DND-41 (cell line): ENCODE results near the gene IFT80.

Source experiments
- ATAC-seq: fragments of 200-7000 bp; cut with Tn5 transposase; 3 replicates; pipeline ENCODE4 v1.9.1; 2021; ENCODE audit warnings: low read depth; ENCODE audit not compliant: insufficient read depth
- DNase-seq: peaks from one replicate; pipeline ENCODE4 v3.0.0-alpha.2; 2020
- H2AFZ ChIP-seq: 2 replicates; pipeline ENCODE4 v1.6.0; 2012; ENCODE audit warnings: low read depth, low read length
- H3K27ac ChIP-seq: 2 replicates; pipeline ENCODE4 v1.5.1; 2012; ENCODE audit warnings: low read length, inconsistent platforms
- H3K27me3 ChIP-seq: fragments of 200-600 bp; sonication (generic); 2 replicates; pipeline ENCODE4 v1.6.0; 2012; ENCODE audit warnings: low read length, mild to moderate bottlenecking, inconsistent platforms; ENCODE audit not compliant: insufficient read depth, poor library complexity
- H3K36me3 ChIP-seq: 2 replicates; pipeline ENCODE4 v1.5.1; 2012; ENCODE audit warnings: low read length, inconsistent platforms; ENCODE audit not compliant: insufficient read depth
- H3K4me1 ChIP-seq: 2 replicates; pipeline ENCODE4 v1.5.1; 2012; ENCODE audit warnings: mild to moderate bottlenecking, low read length; ENCODE audit not compliant: insufficient read depth
- H3K4me2 ChIP-seq: 2 replicates; pipeline ENCODE4 v1.6.0; 2012; ENCODE audit warnings: mild to moderate bottlenecking, moderate library complexity, low read length, inconsistent platforms; ENCODE audit not compliant: insufficient read depth
- H3K4me3 ChIP-seq, 2 experiments: fragments of 200-600 bp in 1 of 2; shearing (Covaris generic) in 1 of 2; 2 replicates each; pipeline ENCODE4 v1.5.1; 2012 to 2016; ENCODE audit warnings: inconsistent platforms in 2 of 2, low read length in 2 of 2, mild to moderate bottlenecking in 2 of 2, low read depth in 1 of 2, moderate library complexity in 1 of 2
- H3K79me2 ChIP-seq: 2 replicates; pipeline ENCODE4 v1.6.0; 2012; ENCODE audit warnings: low read length, inconsistent platforms; ENCODE audit not compliant: insufficient read depth
- H3K9ac ChIP-seq: 2 replicates; pipeline ENCODE4 v1.6.0; 2012; ENCODE audit warnings: low read depth, mild to moderate bottlenecking, inconsistent platforms, low read length, moderate library complexity
- H3K9me3 ChIP-seq: 2 replicates; pipeline ENCODE4 v1.5.1; 2012; ENCODE audit warnings: low read length, moderate library complexity, mild to moderate bottlenecking, inconsistent platforms; ENCODE audit not compliant: insufficient read depth, severe bottlenecking
- H4K20me1 ChIP-seq: 2 replicates; pipeline ENCODE4 v1.6.0; 2012; ENCODE audit warnings: low read length; ENCODE audit not compliant: insufficient read depth
- CTCF ChIP-seq: IDR thresholded peaks from 2 replicates; pipeline ENCODE4 v1.5.1; 2012; ENCODE audit warnings: borderline replicate concordance, low read length, moderate library complexity, mild to moderate bottlenecking; ENCODE audit not compliant: poor library complexity, severe bottlenecking; ENCODE audit errors: extremely low read depth
- EZH2 ChIP-seq: IDR thresholded peaks from 3 replicates; pipeline ENCODE4 v1.6.1; 2012; ENCODE audit warnings: borderline replicate concordance, low read depth, mild to moderate bottlenecking, moderate library complexity, low read length, inconsistent platforms; ENCODE audit not compliant: severe bottlenecking

Gene IFT80

GRCh38 chr3:160381470-160381869 is 17.6 kb downstream of the IFT80 start:
- H2AFZ ChIP-seq: no peak overlapping the region
- no peak overlapping the region for H3K4me3 ChIP-seq
- no peak overlapping the region for H3K4me2 ChIP-seq
- no peaks in the 10 kb centered on the region for H3K9me3 ChIP-seq
- H3K9ac ChIP-seq: no peak overlapping the region
- DNase-seq (no peak), ATAC-seq (no peak)
- H3K27me3 ChIP-seq: no peaks in the 10 kb centered on the region
- H4K20me1 ChIP-seq: peaks cover 2% of the 10 kb centered on the region
- H3K36me3 ChIP-seq: peaks cover 15% of the 10 kb centered on the region
- H3K27ac ChIP-seq: no peak overlapping the region
- H3K4me1 ChIP-seq: no peaks in the 10 kb centered on the region
- H3K79me2 ChIP-seq: peaks cover 6% of the 10 kb centered on the region; the same call in 1 of the 2 replicates
- TF ChIP-seq EZH2: no peak
- TF ChIP-seq CTCF: no peak

- Histone ChIP-seq H3K9ac (no peak overlapping the region), H3K4me1 (no peaks in the 10 kb centered on the region), H3K79me2 (no peaks in the 10 kb centered on the region; the same call in 1 of the 2 replicates), H3K27ac (no peak overlapping the region), H3K4me2 (no peak overlapping the region), H3K4me3 (no peak overlapping the region), H3K36me3 (peaks cover 28% of the 10 kb centered on the region), H3K27me3 (no peaks in the 10 kb centered on the region), H4K20me1 (no peaks in the 10 kb centered on the region; the same call in none of the 2 replicates), H2AFZ (no peak overlapping the region), H3K9me3 (no peaks in the 10 kb centered on the region)
- no peak for TF ChIP-seq CTCF
- no peak for TF ChIP-seq EZH2
- ATAC-seq (no peak), DNase-seq (no peak)
Measured at GRCh38 chr3:160379628-160380214, 19.3 kb downstream of the IFT80 start.

- H3K9ac ChIP-seq: no peak overlapping the region
- TF ChIP-seq CTCF (no peak), EZH2 (no peak)
- ATAC-seq (no peak), DNase-seq (no peak)
- H3K36me3 ChIP-seq: peaks cover 40% of the 10 kb centered on the region
- no peaks in the 10 kb centered on the region for H3K9me3 ChIP-seq
- no peak overlapping the region for H3K27ac ChIP-seq
- H3K4me2 ChIP-seq: no peak overlapping the region
- no peaks in the 10 kb centered on the region; the same call in 1 of the 2 replicates for H4K20me1 ChIP-seq
- no peak overlapping the region for H3K4me3 ChIP-seq
- H3K79me2 ChIP-seq: no peaks in the 10 kb centered on the region; the same call in 1 of the 2 replicates
- no peaks in the 10 kb centered on the region for H3K27me3 ChIP-seq
- H2AFZ ChIP-seq: no peak overlapping the region
- H3K4me1 ChIP-seq: no peaks in the 10 kb centered on the region
Measured at GRCh38 chr3:160378331-160379109, 20.5 kb downstream of the IFT80 start.
